Eye (tissue), 1 donor: ENCODE data around the gene ZNF358.

ENCODE experiments used
- DNase-seq: peaks from one replicate; pipeline ENCODE4 v3.0.0-alpha.2; 2015

Gene ZNF358

DNA sequence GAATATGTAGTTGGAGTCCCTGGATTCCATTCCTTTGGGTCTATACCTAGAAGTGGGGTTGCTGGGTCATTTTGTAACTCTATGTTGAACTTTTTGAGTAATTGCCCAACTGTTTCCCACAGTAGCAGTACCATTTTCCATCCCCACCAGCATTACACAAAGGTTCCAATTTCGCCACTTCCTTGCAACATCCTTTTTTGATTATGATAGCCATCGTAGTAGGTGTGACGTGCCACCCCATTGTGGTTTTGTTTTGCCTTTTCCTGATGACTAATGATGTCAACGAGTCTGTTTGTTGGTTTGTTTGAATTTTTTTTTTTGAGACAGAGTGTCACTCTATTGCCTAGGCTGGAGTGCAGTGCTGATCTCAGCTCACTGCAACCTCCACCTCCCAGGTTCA, 23.8 kb upstream of the ZNF358 start:
- no peak for DNase-seq

DNA sequence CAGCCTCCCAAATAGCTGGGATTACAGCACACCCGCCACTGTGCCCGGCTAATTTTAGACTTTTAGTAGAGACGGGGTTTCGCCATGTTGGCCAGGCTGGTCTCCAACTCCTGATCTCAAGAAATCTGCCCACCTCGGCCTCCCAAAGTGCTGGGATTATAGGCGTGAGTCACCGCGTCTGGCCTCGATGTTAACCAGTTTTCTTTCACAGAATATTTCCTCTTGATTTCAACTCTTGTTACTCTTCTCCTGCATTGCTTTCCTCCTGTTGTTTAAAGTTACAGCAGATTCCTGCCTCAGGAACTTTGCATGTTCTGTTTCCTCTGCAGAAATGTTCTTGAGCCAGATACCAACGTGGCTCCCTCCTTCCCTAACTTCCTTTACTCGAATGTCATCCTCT, 23.3 kb upstream of the ZNF358 start:
- no peak for DNase-seq

DNA sequence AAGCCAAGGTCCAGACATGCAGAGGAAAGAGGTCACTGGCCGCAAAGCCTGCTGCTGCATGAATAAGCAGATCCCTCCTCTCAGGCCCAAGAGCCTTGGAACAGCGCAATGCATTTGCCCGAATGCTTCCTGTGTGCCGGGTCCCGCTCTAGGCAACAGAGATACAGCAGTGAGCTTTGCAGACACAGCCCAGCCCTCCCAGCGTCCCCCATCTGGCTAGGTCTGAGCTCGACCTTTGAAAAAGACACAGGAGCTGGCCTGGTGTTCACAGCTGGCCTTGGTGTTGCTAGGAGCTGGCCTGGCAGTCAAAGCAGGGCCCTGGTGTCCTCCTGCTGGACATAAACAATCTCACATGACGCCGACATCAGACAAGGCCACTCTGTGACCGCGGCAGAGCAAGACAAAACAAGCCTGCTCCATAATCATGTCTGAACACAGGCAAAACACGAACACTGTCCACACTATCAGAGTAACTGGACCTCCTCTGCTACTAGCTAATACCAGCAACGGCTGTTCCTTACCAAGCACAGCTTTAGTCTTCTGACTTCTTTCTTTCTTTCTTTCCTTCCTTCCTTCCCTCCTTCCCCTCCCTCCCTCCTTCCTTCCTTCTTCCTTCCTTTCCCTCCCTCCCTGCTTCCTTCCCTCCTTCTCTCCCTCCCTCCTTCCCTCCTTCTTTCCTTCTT, 21.3 kb upstream of the ZNF358 start:
- peak; percentile 82 for DNase-seq

DNA sequence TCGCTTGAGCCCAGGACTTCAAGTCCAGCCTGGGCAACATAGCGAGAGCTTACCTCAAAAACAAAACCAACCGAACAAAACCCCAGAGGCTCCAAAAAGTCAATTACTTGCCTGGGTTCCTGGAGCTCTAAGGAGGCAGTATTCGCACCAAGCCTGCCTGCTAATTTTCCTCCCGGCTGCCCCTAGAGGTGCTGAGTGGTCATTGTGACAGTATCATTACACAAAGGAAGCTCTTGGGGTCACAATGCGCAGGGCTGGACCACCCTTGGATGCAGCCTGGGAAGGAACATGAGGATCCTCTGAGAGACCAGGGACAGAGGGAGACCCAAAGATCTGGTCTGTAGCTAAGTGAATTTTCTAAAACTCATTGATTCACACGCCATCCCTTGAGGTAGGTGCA, 18.6 kb upstream of the ZNF358 start:
- DNase-seq = peak; percentile 59

DNA sequence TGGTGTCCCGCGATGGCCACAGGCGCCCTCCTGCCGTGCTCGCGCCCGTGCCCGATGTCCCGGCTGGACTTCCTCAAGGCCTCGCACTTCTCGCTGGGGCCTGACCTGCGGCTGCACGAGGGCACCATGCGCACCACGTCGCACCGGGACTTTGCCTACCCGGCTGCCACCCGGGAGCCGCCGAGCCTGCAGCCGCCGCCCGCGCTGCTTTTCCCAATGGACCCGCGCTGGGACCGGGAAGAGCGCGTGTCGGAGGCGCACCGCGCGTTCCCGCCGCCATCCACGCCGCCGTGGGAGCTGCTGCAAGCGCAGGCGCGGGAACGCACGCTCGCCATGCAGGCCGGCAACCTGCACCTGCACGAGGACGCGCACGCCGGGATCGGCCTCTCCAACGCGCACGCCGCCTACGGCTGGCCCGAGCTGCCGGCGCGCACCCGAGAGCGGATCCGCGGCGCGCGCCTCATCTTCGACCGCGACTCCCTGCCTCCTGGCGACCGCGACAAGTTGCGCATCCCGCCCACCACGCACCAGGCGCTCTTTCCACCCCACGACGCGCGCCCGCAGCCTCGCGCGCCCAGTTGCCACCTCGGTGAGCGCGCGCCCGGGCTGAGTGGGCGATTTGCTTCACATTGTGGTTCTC, 15.0 kb upstream of the ZNF358 start:
- DNase-seq = peak; percentile 92

DNA sequence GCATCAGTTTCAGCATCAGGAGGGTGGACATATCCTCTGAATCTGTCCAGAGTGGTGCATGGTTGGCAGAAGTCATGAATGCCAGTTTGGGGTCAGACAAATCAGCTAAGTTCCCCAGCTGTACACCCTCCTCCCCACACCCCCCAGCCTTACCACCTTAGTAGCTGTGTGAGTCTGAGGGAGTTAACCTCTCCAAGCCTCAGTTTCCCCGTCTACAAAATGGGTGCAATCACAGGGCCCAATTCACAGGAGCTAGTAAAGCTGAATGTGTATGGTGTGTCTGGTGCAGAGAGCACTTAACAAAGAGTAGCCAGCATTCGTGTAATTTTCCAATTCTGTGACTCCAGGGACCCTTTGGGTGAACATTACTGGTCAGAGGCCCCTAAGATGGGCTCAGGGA, 13.4 kb upstream of the ZNF358 start:
- no peak for DNase-seq

DNA sequence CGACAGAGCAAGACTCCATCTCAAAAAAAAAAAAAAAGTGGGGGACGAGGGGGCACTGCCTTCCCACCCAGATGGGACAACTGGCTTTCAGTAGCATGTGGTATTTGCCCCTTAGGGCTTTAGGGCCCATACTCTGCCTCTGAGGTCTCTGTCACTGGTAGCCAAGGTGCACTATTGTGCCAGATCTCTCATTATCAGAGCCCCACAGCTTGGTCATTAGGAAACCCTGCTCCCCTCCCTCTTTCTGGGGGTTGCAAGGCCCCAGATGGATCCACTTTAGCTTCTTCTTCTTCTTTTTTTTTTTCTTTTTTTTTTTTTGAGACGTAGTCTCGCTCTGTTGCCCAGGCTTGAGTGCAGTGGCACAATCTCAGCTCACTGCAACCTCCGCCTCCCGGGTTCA, 11.2 kb upstream of the ZNF358 start:
- DNase-seq = no peak

DNA sequence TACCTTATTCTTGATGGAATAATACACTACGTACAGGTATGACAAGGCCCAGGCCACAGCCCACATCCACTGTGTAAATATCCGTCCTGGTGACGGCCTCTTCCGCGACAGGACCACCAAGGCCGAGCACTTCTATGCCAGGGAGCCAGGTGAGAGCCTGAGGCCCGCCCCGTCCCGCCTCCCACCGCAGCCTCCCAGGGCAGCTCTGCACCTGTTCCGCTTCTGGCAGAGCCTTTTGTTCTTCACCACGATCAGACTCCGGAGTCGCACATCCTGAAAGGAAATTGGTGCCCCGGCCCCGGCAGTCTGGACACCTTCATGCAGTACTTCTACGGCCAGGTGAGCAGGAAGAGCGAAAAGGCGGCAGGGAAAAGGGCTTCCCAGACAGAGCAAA, 10.6 kb upstream of the ZNF358 start:
- DNase-seq = no peak

DNA sequence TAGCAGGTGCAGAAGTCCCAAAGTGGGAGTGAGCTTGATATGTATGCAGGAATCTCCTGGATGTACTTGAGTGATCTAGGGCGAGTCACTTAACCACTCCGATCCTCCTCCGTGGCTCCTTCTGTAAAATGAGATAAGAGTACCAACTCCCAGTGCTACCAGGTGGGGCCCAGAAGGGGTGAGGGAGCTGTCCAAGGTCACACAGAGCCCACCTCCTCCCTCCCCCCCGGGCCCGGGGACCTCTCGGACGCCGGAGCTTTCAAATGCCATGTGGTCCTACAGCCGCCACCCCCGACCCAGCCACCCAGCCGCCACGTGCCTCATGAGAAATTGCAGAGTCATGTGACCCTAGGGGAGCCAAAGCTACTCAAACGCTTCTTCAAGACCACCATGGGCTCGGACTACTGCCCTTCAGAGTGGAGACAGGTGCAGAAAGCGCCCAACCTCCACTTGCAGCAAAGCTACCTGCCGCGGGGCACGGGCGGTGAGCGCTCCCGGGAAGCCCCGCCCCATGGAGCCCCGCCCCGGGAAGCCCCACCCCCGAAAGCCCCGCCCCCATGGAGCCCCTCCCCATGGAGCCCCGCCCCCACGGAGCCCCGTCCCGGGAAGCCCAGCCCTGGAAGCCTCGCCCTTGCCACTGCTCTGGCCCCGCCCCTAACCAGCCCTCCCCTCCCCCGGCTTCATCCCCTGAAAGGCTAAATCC, 10.1 kb upstream of the ZNF358 start:
- peak; percentile 35 for DNase-seq

DNA sequence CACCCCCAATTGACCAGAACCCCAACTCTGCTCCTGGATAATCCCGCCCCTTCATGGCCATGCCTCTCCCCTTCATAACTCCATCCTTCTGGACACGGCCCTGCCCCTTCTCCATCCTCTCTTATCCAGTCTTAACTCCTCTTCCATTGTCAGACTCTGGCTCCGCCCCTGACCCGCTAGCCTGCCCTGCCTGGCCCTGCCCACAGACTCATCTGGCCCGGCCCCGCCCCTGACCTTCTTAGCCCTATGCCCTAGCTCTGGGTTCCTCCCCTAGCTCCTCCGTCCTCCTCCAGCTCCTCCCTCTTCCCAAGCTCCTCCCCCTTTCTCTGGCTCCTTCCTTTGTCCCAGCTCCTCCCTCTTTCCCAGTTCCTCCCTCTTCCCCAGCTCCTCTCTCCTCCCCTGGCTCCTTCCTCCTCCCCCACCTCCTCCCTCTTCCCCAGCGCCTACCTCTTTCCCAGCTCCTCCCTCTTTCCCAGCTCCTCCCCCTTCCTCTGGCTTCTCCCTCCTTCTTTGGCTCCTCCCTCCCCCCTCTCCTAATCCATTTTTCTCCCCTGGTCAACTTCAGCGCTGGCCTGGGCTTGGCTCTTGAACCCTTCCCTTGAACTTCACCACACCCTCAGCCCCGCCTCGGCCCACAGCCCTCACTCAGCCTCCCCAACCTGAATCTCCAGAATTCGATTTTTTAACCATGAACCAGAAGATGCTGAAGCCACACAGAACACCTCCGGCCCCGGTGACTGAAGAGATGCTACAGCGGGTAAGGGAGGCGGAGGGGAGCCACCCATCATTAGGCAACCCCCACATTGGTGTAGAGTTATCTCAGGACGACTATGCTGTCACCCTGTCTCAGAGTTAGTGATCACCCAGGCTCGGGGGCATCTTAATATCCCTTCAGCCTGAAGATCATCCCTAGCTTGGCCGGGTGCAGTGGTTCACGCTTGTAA, 9.2 kb upstream of the ZNF358 start:
- peak; percentile 86 for DNase-seq

DNA sequence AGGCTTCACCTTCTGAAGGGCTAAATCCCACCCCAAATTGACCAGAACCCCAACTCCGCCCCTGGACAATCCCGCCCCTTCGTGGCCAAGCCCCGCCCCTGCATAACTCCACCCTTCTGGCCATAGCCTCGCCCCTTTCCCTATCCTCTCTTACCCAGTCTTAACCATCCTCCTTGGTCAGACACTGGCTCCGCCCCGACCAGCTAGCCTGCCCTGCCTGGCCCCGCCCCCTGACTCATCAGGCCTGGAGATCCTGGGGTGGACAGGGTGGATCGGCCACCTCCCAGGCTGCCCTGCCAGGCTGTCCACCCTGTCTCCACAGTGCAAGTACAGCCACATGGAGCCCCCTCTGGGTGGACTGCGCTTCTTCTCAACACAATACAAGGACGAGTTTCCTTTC, 8.0 kb upstream of the ZNF358 start:
- DNase-seq = peak; percentile 52

DNA sequence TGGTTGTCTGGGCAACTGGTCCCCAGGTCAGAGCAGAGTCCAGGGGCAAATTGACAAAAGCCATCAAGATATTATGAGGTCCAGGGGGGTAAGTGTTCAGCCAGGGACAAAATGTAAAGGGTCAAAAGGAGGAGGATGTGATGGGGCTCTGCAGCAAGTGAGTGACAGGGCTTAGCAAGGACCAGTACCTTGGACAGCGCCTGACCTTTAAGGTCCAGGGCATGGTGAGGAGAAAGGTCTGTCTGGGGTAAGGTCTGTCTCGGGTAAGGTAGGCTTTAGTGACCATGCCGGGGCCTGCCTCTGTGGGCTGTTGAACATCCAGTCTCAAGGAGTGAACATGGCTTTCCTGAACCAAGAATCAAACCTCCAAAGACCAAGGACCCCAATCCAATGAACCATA, 6.3 kb upstream of the ZNF358 start:
- no peak for DNase-seq

DNA sequence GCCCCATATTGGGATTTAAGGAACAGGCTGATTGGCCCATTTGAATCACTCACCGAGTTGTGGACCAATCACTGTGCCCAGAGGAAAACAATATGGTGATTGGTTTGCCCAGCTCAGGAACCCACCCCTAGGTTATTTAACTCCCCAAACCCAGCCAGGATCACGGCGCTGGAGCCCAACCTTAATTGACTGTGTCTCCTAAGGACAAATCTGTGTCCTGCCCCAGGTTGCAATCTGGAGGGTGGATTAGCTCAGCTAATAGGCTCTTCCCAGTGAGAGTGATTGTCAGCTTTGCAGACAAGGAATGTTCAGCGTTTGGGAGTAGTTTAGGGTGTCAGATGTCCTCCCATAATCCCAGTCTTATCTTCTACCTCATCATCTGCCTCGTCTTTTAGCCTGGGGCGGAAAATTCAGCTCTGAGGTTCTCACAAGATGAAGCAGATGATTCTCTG, 3.5 kb upstream of the ZNF358 start:
- peak; percentile 40 for DNase-seq

DNA sequence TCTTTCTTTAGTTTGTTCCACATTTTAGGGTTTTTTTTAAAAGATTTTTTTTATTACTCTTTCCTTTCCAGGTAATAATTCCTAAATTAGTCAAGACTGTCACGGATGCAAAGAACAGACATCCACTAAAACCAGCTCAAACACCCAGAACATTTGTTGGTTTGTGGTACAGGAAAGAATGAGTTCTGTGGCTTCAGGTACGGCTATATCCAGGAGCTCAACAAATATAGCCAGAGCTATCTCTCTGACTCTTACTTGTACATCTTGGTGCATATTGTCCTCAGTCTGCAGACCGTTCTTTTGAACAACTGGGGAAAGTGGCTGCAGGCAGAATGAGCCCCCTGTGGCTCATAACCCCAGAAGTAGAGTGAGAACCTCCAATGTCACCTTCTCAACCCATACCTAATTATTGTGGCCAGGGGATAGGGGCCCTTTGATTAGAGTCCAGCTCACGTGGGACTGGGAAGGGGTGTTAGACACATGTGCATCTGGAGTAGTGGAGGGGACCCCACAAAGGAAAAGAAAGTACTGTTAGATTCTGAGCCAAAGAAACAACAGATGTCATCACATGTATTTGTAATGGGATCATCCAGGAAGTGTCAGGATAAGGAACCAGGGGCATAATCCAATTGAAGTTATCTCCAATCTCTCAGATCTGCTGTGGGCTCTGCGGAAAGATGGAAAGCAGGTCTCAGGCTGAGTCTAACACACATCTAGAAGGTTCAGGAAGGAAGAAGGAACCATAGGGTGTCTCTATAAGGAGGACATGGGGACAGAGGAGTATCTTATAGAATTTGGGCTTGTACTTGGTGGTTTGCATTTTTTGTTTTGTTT, 1.9 kb upstream of the ZNF358 start:
- DNase-seq = no peak

DNA sequence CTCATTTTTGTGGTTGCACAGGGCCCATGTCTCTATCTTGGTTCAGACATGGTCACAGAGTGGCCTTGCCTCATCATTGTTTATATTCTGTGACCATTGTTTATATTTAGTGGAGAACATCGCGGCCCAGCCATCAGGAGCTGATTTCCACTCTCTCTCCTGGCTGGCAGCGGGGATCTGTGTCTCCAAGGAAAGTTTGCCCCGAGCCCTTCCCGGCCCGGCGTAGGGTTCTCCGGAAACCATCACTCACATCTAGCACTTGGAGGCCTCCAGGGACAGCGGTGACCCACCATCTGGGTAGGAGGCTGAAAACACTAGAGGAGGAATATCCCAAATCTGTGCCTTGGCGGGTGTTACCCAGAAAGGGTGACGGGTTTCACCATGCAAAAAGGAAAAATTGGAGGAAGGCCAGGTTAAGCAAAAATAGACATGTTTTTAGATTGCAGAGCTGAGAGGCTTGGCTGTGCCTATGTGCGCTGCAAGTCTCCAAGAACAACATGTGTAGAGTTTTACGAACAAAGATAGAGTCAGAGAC, 726 bp upstream of the ZNF358 start:
- no peak for DNase-seq

DNA sequence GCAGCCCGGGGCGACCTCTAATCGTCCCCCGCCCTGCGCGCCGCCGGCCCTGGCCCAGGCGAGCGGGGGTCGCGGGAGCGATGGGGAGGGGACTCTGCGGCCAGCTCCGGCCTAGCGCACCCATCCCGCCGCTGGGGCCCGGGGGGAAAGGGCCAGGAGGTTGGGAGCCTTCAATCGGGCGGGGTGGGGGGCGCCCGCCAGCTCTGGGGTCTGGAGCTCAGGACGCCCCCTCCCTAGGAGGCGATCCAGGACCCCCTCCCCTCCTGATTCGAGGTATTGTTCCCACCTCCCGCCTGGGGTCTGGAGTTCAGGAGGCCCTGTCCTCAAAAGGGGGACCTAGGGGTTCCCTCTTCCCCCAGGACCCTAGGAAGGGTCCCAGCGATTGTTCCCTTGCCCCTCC, 430 bp downstream of the ZNF358 start:
- DNase-seq = peak; percentile 53

DNA sequence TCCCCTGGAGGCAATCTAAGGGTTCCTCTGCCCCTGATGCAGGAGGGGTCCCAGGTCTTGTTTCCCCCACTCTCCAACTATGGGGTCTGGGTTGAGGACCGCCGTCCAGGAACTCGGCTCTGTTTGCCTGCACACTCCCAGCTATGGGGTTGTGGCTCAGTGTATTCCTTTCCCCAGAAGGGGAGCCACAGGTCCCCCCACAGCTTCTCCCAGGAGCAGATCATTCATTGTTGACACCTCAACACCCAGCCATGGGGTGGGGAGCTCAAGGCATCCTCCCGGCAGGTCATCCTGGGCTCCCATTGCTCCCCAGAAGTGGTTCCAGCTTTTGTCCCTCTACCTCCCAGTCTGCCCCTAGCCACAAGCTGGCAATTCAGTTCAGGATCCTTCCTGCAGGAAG, 975 bp downstream of the ZNF358 start:
- DNase-seq = no peak

DNA sequence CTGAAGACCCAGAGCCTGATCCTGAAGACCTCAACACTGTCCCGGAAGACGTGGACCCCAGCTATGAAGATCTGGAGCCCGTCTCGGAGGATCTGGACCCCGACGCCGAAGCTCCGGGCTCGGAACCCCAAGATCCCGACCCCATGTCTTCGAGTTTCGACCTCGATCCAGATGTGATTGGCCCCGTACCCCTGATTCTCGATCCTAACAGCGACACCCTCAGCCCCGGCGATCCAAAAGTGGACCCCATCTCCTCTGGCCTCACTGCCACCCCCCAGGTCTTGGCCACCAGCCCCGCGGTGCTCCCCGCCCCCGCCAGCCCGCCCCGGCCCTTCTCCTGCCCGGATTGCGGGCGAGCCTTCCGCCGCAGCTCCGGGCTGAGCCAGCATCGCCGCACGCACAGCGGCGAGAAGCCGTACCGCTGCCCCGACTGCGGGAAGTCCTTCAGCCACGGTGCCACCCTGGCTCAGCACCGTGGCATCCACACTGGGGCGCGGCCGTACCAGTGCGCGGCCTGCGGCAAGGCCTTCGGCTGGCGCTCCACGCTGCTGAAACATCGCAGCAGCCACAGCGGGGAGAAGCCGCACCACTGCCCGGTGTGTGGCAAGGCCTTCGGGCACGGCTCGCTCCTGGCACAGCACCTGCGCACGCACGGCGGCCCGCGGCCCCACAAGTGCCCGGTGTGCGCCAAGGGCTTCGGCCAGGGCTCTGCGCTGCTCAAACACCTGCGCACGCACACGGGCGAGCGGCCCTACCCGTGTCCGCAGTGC, 3.6 kb downstream of the ZNF358 start:
- no peak for DNase-seq

DNA sequence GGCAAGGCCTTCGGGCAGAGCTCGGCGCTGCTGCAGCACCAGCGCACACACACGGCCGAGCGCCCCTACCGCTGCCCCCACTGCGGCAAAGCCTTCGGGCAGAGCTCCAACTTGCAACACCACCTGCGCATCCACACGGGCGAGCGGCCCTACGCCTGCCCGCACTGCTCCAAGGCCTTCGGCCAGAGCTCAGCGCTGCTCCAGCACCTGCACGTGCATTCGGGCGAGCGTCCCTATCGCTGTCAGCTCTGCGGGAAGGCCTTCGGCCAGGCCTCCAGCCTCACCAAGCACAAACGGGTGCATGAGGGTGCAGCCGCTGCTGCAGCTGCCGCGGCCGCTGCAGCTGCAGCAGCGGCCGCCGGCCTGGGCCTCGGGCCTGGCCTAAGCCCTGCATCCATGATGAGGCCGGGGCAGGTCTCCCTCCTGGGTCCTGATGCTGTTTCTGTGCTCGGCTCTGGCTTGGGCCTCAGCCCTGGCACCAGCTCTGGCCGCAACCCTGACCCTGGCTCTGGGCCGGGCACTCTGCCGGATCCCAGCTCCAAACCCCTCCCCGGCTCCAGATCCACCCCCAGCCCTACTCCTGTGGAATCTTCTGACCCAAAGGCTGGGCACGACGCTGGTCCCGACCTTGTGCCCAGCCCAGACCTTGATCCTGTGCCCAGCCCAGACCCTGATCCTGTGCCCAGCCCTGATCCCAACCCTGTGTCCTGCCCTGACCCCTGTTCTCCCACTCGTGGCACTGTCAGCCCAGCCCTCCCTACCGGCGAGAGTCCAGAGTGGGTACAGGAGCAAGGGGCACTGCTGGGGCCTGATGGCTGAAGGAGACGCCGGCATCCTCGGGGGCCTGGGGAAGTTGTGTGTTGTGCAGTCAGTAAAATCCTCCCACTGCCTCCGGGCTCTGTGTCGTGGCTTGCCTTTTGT, 4.5 kb downstream of the ZNF358 start:
- DNase-seq = no peak

DNA sequence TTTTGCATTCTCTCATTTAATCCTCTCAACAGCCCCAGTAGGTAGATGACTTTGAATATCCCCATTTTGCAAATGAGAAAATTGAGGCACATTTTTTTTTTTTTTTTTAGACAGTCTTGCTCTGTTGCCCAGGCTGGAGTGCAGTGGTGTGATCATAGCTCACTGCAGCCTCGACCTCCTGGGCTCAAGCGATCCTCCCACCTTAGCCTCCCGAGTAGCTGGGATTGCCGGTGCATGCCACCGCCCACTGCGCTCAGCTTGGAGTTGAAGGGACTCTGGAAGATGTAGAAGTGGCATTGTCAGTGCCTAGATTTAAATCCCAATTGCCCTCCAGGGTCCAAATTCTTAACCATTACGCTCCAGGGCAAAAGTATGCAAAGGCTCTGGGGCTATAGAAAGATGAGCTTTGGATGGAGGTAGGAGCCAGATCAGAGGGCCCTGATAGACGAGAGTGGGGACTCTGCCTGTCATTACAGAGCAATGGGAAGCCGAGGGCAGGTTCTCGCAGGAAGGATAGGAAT, 5.7 kb downstream of the ZNF358 start:
- DNase-seq = no peak
